NCI-H1105 treated with DMSO at 0.1 percent for 48 hours (cell line): ENCODE results near the gene MED8.
"Not testable (repeated sequence)": the region's sequence is repeated elsewhere in the genome, so short reads cannot be mapped to it uniquely, and the experiment has no call there.

Experiments used
- DNase-seq: peaks from one replicate; lab custom pipeline; 2025; lab: John Stamatoyannopoulos, UW

Gene MED8

DNA sequence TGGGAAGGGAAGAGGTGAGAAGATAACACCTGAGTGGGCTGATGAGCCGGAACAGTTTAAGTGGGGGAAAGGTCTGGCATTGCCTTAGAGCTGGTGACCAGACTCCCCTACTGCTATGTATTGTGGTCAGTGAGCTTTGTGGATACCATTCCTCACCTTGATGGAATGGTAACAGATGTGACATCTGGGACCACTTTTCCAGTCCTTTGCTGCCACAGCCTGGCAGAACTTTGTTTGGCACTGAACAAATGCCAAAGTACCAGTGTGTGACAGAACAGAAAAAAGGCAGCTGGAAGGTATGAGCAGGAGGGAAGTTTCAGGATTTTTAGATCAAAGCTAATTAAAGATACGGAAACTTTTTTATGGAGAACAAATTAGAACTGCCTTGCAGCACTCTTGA lies 6.2 kb downstream of the MED8 start:
- DNase-seq: no peak

GRCh38 chr1:43382027-43382779 lies 7.4 kb downstream of the MED8 start:
- DNase-seq: peak; percentile 16

- DNase-seq: no peak
Measured at GRCh38 chr1:43381612-43382011, 8.0 kb downstream of the MED8 start.

GRCh38 chr1:43379476-43379875 lies 10.1 kb downstream of the MED8 start:
- DNase-seq: no peak

- no peak for DNase-seq
Measured at GRCh38 chr1:43377831-43378230, 11.8 kb downstream of the MED8 start.

- DNase-seq: no peak
Measured at GRCh38 chr1:43376723-43377235, 12.8 kb downstream of the MED8 start.

DNA sequence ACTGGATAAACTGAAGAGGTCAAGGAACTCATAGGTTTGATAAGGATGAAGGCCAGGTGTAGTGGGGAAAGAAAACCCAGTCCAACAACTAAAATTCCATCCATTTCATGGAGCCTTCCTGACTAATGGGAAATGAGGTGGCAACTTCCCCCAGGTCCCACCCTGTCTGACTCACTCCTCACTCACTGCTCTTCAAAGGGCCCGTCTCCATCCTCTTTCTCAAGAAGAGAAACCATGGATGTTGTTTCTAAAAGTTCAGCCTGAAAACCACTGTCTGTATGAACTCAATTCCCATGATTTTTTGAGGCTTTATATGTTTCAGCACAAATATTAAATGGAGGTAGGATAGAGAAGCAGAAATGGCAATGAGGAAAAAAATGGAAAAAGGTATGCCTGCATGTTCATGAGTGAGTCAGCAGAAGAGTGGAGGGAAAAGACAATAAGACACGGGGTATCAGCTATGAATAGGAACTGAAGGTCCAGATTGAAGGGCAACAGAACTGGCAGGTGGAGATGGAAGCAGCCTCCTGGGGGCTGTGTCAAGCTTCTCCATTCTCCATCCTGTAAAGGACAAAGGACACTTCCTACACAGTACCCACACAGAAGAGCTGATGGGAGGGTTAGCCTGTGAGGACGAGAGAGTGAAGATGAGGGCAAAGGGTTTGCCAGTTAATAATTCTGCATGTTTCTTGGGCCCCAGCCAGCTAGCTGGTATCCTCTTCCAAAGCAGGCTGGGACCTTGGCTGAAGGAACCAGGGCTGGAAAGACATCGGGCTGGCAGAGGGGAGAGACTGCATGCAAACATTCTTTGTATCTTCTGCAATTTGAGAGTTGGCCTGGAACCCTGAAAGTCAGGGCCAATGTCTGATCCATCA lies 16.3 kb downstream of the MED8 start:
- DNase-seq: no peak

- no peak for DNase-seq
Measured at GRCh38 chr1:43372172-43372571, 17.4 kb downstream of the MED8 start.

GRCh38 chr1:43370564-43370963 lies 19.0 kb downstream of the MED8 start:
- DNase-seq: no peak

- DNase-seq: not testable (repeated sequence)
Measured at GRCh38 chr1:43369779-43370178, 19.8 kb downstream of the MED8 start.

- no peak for DNase-seq
Measured at GRCh38 chr1:43368646-43369020, 21.0 kb downstream of the MED8 start.

DNA sequence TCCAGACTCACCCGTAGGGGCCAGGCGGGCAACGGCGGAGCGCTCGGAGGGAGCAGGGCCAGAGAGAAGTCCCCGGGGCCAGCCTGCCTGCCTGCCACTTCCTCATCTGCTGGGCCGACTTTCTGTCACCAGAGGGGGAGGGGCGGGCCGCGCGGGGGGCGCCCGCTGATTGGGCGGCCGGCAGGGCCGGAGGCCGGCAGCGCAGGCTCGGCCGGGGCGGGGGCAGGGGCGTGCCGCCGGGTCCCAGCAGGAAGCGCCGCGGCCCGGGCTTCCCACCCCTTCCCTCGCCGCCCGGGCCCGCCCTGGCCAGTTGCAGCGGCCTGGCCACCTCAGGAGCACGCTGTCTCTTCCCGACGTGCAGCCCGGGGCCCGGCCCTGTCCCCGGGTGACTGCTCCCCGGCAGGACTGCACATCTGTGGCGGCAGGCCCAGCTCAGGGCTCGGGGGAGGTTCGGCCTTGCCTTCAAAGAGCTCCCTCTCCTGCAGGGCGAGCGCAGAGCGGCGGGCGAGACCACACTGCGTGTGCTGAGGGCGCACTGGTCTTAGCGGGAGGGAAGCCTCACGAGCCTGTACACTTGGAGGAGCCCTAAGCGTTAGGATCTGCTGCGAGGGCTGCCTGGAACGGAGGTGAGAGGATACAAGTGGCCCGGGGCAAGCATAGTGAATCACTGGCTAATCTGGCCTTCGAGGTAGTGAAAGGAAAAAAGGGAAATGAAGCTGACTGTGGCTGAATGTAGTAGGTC lies 21.5 kb downstream of the MED8 start, which contains the start of gene ELOVL1:
Gene ELOVL1 (minus strand): TSS at position 108 of the 742 bp plus-strand sequence. CDS start 2,402 bp downstream, outside the sequence.
- DNase-seq: peak; percentile 85

DNA sequence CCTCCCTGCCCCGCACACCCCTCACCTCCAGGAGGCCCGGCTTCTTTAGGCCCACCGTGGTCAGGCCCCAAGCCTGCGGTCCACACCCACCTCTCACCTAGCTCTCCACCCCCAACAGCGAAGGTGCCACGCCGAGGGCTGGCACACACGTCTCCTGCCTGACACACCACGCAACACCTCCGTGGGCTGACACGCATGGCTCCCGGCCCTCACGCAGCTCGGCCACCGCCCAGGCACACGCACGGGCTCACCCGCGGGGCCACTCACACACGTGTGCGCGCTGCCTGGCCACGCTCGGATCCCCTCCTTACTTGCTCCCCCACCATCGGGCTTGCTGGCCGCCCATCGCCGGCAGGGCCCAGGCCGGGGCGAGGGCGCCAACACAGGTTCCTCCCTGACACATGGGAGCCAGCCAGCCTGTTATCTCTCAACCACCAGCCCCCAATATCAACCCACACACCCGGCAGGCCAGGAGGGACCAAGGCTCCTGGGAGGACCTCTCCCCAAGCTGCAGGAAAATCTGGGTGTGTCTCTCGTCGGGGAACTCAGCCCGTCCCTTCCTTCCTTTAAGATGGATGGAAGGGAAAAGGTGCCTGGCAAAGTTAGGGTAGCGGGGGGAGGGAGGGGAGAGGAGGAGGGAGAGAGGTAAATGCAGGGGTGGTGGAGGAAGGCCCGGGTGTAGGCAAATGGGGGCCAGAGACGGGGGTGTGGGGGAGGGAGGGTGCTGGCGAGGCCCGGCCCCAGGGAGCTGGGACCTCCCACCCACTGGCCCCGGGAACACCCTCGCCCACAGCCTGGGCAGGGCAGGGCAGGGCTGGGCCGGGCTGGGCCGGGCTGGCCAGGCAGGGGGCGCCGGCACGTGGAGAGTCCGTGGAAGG lies 22.3 kb downstream of the MED8 start:
- peak; percentile 32 for DNase-seq

GRCh38 chr1:43366601-43367025 lies 23.0 kb downstream of the MED8 start:
- DNase-seq: no peak

GRCh38 chr1:43366179-43366578 lies 23.4 kb downstream of the MED8 start:
- no peak for DNase-seq

GRCh38 chr1:43365678-43366077 lies 23.9 kb downstream of the MED8 start:
- DNase-seq: no peak

DNA sequence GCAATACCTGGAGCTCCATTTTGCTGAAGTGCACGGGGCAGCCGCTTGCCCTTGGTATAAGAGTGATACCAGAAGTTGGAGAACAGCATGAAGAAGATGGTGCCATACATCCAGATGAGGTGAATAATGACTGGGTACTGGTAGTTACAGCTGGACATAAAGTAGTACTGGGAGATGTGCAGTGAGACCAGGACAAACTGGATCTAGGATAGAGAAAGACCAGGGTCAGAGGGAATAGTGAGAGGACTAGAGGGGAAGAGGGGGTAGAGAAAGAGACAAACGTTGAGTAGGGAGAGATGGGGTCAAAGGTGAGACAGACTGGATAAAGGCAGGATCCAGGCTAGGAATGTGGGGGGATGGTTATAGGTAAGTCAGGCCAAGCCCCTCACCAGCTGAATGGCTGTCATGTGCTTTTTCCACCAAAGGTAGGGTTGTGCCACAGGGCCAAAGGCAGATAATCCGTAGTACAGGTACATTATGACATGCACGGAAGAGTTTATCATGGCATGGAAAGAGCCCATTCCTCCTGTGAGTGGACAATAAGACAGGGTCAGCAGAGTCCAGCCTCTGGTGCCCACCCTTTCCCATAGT lies 25.6 kb downstream of the MED8 start:
- no peak for DNase-seq

- no peak for DNase-seq
Measured at GRCh38 chr1:43363283-43363934, 26.2 kb downstream of the MED8 start.

DNA sequence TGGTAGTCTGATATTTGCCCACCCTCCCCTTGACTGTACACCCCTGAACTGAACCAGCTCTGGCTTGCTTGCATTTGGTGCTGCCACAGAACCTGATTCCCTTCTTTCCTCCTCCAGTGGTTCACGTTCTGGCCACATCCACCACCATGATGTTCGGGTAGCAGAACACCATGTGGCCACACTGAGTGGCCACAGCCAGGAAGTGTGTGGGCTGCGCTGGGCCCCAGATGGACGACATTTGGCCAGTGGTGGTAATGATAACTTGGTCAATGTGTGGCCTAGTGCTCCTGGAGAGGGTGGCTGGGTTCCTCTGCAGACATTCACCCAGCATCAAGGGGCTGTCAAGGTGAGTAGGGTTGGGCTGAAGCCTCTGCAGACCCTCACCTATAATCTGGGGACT lies 29.0 kb downstream of the MED8 start:
- DNase-seq: no peak

GRCh38 chr1:43359696-43360095 lies 29.9 kb downstream of the MED8 start:
- no peak for DNase-seq
